OCI-LY3 (cell line): ENCODE results near the gene MBOAT1.

Experiments used
- H2AFZ ChIP-seq: fragments of 200-600, 300-600 bp; shearing (Covaris generic); 2 replicates; pipeline ENCODE4 v1.6.0; 2014; ENCODE audit warnings: antibody characterized with exemption, low read depth, low read length
- H3K27ac ChIP-seq: fragments of 200-600, 300-600 bp; sonication (generic); 2 replicates; pipeline ENCODE4 v1.5.1; 2014; ENCODE audit warnings: mild to moderate bottlenecking, low read length, moderate library complexity, mixed read lengths
- H3K27me3 ChIP-seq: fragments of 200-600, 300-600 bp; sonication (generic); 2 replicates; pipeline ENCODE4 v1.6.1; 2014; ENCODE audit warnings: low read depth, low read length, mixed read lengths
- H3K36me3 ChIP-seq: fragments of 200-600, 300-600 bp; sonication (generic); replicated peaks from 2 replicates; pipeline ENCODE3; 2014; ENCODE audit warnings: low read depth, low read length, mixed read lengths
- H3K4me1 ChIP-seq: fragments of 300-600, 200-600 bp; sonication (generic); 2 replicates; pipeline ENCODE4 v1.6.1; 2014; ENCODE audit warnings: low read length, mixed read lengths
- H3K4me2 ChIP-seq: fragments of 200-600, 300-600 bp; sonication (generic); 2 replicates; pipeline ENCODE4 v1.6.1; 2014; ENCODE audit warnings: low read length, mixed read lengths
- H3K4me3 ChIP-seq: fragments of 300-600, 200-600 bp; sonication (generic); 2 replicates; pipeline ENCODE4 v1.5.1; 2014; ENCODE audit warnings: antibody characterized with exemption, mild to moderate bottlenecking, low read length, moderate library complexity
- H3K79me2 ChIP-seq: fragments of 300-600, 200-600 bp; shearing (Covaris generic); 2 replicates; pipeline ENCODE4 v1.6.1; 2014; ENCODE audit warnings: mild to moderate bottlenecking, low read length, mixed read lengths
- H3K9ac ChIP-seq: fragments of 300-600, 200-600 bp; shearing (Covaris generic); 2 replicates; pipeline ENCODE4 v1.6.0; 2014; ENCODE audit warnings: mild to moderate bottlenecking, low read length, moderate library complexity
- H3K9me3 ChIP-seq: fragments of 200-600, 300-600 bp; shearing (Covaris generic); 2 replicates; pipeline ENCODE4 v1.6.1; 2014; ENCODE audit warnings: low read length, mixed read lengths; ENCODE audit not compliant: insufficient read depth
- H4K20me1 ChIP-seq: fragments of 200-600, 300-600 bp; sonication (generic); 2 replicates; pipeline ENCODE4 v1.6.1; 2016; ENCODE audit warnings: low read length, mixed read lengths; ENCODE audit not compliant: insufficient read depth
- EZH2phosphoT487 ChIP-seq: fragments of 200-600 bp; shearing (Covaris generic); IDR thresholded peaks from 2 replicates; pipeline ENCODE4 v1.6.1; 2018; ENCODE audit warnings: antibody characterized with exemption, mixed run types, low read depth
- TF ChIP-seq, protein P1 (sequence below): fragments of 200-600, 300-600 bp; sonication (generic); IDR thresholded peaks from 2 replicates; pipeline ENCODE4 v1.5.1; 2014; ENCODE audit warnings: antibody characterized with exemption, low read length, low read depth

MBOAT1 gene

DNA sequence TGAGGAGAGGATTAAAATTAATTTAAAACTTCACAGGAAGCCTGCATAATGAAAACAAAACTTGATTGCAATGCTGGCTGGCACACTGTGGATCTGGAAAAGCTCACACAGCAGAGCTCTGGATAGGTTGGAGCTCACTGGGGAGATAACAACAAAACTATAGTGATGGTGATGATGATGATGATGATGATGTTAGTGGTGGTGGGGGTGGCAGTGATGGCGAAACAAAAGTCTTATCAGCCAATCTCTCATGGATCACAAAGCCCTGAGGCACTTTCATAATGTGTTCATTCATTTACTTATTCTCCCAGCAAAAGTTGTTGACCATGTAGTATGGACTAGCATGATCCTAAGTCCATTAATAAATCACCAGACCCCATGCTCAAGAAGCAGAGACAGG lies 152.0 kb downstream of the MBOAT1 start:
- H3K27ac ChIP-seq: no peak overlapping the region
- no peak overlapping the region for H3K4me3 ChIP-seq
- no peaks in the 10 kb centered on the region for H3K9me3 ChIP-seq
- H4K20me1 ChIP-seq: no peaks in the 10 kb centered on the region
- no peaks in the 10 kb centered on the region for H3K36me3 ChIP-seq
- H3K4me2 ChIP-seq: no peak overlapping the region
- peaks cover 9% of the 10 kb centered on the region for H3K4me1 ChIP-seq
- TF ChIP-seq, protein P1, sequence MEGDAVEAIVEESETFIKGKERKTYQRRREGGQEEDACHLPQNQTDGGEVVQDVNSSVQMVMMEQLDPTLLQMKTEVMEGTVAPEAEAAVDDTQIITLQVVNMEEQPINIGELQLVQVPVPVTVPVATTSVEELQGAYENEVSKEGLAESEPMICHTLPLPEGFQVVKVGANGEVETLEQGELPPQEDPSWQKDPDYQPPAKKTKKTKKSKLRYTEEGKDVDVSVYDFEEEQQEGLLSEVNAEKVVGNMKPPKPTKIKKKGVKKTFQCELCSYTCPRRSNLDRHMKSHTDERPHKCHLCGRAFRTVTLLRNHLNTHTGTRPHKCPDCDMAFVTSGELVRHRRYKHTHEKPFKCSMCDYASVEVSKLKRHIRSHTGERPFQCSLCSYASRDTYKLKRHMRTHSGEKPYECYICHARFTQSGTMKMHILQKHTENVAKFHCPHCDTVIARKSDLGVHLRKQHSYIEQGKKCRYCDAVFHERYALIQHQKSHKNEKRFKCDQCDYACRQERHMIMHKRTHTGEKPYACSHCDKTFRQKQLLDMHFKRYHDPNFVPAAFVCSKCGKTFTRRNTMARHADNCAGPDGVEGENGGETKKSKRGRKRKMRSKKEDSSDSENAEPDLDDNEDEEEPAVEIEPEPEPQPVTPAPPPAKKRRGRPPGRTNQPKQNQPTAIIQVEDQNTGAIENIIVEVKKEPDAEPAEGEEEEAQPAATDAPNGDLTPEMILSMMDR: no peak
- TF ChIP-seq EZH2phosphoT487: no peak
- H3K9ac ChIP-seq: no peak overlapping the region
- H3K27me3 ChIP-seq: no peaks in the 10 kb centered on the region
- no peak overlapping the region for H2AFZ ChIP-seq
- no peaks in the 10 kb centered on the region for H3K79me2 ChIP-seq

DNA sequence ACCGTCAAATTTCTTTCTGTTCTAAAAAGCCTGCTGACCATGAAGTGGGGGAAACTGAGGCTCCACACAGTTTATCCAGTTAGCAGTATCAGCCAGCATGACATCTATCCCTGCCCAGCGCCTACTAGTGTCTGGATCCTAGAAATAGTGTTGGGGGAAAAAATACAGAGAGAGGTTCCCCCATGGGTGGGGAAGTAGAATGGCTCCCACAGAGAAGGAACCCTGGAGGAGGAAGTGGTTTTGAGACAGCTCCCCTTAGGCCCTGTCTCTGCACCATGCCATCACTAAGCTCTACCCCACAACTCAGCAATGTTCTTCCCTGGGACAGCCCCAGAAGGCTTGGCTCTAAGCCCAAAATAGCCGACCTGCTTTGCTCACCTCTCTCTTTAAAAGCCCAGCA lies 153.4 kb downstream of the MBOAT1 start:
- Histone ChIP-seq H4K20me1 (no peaks in the 10 kb centered on the region), H3K4me2 (no peak overlapping the region), H2AFZ (no peak overlapping the region), H3K27ac (no peak overlapping the region), H3K9ac (no peak overlapping the region), H3K4me1 (peaks cover 9% of the 10 kb centered on the region), H3K4me3 (no peak overlapping the region), H3K79me2 (no peaks in the 10 kb centered on the region), H3K27me3 (no peaks in the 10 kb centered on the region), H3K36me3 (no peaks in the 10 kb centered on the region), H3K9me3 (no peaks in the 10 kb centered on the region)
- TF ChIP-seq, protein P1: no peak
- TF ChIP-seq EZH2phosphoT487: no peak

DNA sequence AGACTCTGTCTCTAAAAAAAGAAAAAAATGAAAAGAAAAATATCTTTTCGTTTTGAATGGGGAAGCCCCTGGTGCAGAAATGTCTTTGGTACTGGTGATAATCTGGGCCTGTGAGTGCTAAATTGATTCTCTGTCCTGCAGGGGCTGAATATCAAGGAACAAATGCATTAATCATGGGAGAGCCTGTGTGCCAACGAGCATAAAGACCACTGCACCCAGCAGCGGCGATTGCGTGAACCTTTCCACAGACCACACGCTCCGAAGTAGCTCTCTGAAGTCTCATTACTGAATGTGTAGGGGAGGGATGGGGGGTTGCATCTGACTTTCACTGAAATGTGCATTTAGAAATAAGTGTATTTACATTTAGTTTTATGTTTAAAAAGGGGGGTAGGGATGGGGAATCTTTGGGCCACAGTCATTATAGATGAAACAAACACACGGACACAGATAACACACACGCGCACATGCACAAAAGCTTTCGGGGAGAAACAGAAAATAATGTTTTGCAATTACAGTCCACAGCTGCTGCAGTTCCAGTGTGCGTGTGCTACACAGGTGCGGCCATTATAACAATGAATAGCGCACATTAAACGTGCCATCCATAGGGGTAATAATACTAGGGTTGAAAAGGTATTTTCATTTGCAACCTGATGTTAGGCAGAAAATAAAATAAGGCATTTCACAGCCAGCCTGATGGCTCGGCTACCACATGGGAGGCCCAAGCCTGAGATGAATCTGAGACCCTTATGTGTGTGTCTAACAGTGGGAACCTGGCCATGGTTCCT lies 154.0 kb downstream of the MBOAT1 start:
- Histone ChIP-seq H2AFZ (no peak overlapping the region), H3K4me1 (peaks cover 9% of the 10 kb centered on the region), H3K27ac (no peak overlapping the region), H3K9ac (no peak overlapping the region), H3K4me2 (no peak overlapping the region), H3K9me3 (no peaks in the 10 kb centered on the region), H3K79me2 (no peaks in the 10 kb centered on the region), H3K4me3 (no peak overlapping the region), H4K20me1 (no peaks in the 10 kb centered on the region), H3K36me3 (no peaks in the 10 kb centered on the region), H3K27me3 (no peaks in the 10 kb centered on the region)
- TF ChIP-seq EZH2phosphoT487: no peak
- TF ChIP-seq, protein P1: no peak

DNA sequence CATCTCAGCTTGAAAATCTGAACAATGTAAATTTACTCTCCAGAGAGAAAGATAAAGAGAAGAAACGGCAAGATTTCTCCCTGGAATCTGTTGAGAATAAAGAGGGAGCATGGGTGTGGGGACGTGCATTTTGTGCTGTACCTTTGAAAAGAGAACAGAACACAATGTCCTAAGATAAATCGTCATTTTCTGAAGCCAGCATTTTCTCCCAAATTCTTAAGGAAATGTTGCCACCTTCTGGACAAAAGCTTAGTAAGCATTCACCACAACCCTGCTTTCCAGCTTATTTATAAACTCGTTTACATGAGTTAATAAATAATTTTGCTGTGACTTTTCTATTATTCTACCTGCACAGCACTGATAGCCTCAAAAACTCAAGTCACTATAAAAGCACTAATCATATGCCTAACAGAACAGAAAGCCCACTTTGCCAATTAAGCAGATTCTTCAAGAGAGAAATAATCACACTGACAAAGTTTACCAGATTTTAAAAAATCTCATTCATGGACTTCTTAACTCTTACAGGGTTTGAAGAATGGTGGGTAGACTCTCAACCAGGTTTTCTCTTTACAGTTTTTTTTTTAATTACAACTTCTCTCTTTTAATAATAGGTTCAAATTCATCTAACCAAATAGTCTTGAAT lies 155.8 kb downstream of the MBOAT1 start:
- no peaks in the 10 kb centered on the region for H3K36me3 ChIP-seq
- H2AFZ ChIP-seq: no peak overlapping the region
- peak overlapping the region; percentile 30; the same call in 1 of the 2 replicates for H3K4me2 ChIP-seq
- H3K4me1 ChIP-seq: peaks cover 9% of the 10 kb centered on the region
- H4K20me1 ChIP-seq: no peaks in the 10 kb centered on the region
- no peaks in the 10 kb centered on the region for H3K27me3 ChIP-seq
- no peak for TF ChIP-seq EZH2phosphoT487
- TF ChIP-seq, protein P1: peak; percentile 57
- H3K9me3 ChIP-seq: no peaks in the 10 kb centered on the region
- no peaks in the 10 kb centered on the region for H3K79me2 ChIP-seq
- no peak overlapping the region for H3K27ac ChIP-seq
- H3K9ac ChIP-seq: no peak overlapping the region
- H3K4me3 ChIP-seq: no peak overlapping the region
